SK-N-MC (cell line): ENCODE results near the gene TP53AIP1.

Source experiments
- EZH2 ChIP-seq: fragments of 200-600 bp; sonication (generic); IDR thresholded peaks from one replicate; pipeline ENCODE4 v1.6.1; 2017; ENCODE audit warnings: antibody characterized with exemption
- POLR2AphosphoS5 ChIP-seq: IDR thresholded peaks from 2 replicates; pipeline ENCODE4 v1.6.1; 2012; ENCODE audit warnings: mild to moderate bottlenecking, low read depth, low read length, borderline replicate concordance

DNA sequence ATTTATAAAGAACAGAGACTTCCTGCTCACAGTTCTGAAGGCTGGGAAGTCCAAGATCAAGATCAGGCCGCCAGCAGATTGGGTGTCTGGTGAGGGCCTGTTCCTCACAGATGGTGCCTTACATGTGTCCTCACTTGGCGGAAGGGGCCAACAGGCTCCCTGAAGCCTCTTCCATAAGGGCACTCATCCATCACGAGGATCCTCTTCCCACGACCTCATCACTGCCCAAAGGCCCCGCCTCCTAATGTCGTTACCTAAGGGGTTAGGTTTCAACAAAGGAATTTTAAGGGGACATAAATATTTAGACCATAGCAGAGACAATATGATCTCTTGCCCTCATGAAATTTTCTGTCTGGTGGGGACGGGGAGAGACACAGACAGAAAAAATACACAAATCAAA, 18.6 kb downstream of the TP53AIP1 start:
- TF ChIP-seq EZH2 (no peak), POLR2AphosphoS5 (no peak)
